Subcutaneous adipose tissue (tissue), 4 donors: ENCODE data around the gene CFDP1. TPM values are rescaled to one million over a fixed set of nuclear protein-coding genes. Genes with fewer than 3 reads are reported as not detected.

Source experiments
- total RNA-seq, 4 donors: library from RNA; depleted of rRNA; stranded (reverse); fragments of >200 nt; gene quantifications; one replicate each; pipeline ENCODE4 v1.1.0, GENCODE V29; 2016
- TF ChIP-seq, protein P1 (sequence below): fragments of 450-650 bp; IDR thresholded peaks from one replicate; pipeline ENCODE4 v1.5.1; 2016; ENCODE audit warnings: low read depth, mild to moderate bottlenecking, control low read depth, antibody characterized with exemption, moderate library complexity

CFDP1 gene
- total RNA-seq, 4 donors from 2014 or later, result 38.6 to 60.7 (median 57.0) TPM

DNA sequence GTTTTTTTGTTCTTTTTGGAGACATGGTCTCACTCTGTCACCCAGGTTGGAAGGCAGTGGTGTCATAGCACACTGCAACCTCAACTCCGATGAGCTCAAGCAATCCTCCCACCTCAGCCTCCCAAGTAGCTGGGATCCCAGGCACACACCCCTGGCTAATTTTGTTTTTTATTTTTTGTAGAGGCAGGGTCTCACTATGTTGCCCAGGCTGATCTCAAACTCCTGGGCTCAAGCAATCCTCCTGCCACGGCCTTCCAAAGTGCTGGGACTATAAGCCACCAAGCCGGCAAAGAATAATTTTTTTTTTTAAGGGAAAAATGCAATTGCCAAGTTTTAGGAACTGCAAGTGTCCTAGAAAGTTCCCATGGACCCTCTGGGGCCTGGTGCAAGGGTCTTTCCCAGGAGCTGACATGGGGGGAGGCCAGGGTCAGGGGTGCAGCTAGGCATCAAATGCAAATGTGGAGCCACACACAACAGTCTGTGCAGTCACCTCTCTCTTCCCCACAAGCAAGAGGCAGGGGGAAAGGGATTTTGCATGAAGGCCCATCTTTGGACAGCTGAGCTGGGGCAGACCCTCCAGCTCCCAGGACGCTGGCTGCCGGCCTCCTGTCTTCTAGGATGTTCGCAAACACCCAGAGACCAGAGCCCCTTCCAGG lies 161.7 kb downstream of the CFDP1 start:
- TF ChIP-seq, protein P1, sequence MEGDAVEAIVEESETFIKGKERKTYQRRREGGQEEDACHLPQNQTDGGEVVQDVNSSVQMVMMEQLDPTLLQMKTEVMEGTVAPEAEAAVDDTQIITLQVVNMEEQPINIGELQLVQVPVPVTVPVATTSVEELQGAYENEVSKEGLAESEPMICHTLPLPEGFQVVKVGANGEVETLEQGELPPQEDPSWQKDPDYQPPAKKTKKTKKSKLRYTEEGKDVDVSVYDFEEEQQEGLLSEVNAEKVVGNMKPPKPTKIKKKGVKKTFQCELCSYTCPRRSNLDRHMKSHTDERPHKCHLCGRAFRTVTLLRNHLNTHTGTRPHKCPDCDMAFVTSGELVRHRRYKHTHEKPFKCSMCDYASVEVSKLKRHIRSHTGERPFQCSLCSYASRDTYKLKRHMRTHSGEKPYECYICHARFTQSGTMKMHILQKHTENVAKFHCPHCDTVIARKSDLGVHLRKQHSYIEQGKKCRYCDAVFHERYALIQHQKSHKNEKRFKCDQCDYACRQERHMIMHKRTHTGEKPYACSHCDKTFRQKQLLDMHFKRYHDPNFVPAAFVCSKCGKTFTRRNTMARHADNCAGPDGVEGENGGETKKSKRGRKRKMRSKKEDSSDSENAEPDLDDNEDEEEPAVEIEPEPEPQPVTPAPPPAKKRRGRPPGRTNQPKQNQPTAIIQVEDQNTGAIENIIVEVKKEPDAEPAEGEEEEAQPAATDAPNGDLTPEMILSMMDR, result no peak

DNA sequence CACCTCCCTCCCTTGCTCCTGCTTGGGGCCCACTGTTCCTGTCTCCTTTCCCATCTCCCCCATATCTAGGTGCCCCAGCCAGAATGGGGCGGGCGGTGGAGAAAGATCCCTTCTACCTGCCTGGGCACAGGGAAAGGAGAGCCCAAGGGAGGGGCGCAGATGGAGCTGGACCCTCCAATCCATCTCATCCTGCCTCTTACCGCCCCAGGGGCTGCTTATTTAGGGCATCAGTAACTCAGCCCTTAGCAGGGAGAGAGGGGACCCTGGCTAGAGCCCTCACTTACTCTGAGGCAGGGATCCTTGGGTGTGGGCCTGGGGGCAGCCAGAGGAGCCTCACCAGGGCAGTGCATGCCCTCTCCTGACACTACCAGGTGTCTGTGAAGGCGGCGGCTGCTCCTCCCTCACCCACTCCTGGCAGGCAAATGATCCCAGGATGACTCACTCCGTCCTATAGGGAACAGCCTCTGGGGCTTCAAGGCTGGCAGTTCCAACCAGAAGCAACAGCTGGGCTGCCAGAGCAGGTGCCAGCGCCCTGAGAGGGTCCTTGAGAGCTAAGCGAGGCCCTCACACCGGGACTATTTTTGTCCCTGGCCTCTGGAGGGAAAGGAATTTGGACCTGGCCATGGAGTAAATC lies 165.6 kb downstream of the CFDP1 start:
- TF ChIP-seq, protein P1, result no peak

DNA sequence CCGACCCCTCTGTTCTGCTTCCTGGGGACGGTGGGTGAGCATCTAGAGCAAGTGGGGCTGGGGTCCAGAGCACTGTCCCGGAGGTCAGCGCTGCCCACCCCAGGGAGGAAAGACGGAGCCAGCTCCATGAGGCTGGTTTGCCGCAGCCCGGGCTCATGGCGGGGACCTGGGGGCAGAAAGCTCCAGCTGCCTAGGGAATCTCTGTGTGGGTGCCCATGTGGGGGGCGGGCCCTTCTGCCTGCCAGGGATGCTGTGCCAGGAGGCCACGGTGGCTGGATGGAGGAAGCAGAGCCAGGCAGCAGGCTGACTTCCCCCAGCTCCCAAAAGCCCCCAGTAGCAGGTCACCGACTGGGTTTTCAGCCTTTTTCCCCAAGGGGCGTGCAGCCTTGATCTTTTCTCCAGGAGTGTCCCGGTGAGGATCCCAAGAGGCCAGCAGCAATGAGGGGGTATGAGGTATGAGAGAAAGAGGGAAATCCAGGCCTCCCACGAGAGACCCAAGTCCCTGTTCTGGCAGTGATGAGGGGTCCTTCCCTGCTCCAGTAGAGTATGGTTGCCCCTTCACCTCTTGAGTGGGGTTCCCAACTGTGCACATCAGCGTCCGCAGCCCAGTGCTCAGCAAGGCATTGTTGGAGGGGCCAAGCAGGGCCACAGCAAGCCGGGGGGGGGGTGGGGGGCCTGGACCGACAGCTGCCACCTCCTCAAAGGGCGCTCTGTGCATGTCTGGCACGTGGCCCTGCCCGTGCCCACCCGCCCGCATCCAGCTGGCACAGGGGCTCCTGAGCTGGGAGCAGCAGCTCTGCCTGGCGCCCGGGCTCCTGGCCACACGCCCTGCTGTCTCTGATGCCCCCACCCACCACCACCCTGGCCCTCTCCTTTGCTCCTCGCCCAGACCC lies 166.3 kb downstream of the CFDP1 start:
- TF ChIP-seq, protein P1, result no peak

DNA sequence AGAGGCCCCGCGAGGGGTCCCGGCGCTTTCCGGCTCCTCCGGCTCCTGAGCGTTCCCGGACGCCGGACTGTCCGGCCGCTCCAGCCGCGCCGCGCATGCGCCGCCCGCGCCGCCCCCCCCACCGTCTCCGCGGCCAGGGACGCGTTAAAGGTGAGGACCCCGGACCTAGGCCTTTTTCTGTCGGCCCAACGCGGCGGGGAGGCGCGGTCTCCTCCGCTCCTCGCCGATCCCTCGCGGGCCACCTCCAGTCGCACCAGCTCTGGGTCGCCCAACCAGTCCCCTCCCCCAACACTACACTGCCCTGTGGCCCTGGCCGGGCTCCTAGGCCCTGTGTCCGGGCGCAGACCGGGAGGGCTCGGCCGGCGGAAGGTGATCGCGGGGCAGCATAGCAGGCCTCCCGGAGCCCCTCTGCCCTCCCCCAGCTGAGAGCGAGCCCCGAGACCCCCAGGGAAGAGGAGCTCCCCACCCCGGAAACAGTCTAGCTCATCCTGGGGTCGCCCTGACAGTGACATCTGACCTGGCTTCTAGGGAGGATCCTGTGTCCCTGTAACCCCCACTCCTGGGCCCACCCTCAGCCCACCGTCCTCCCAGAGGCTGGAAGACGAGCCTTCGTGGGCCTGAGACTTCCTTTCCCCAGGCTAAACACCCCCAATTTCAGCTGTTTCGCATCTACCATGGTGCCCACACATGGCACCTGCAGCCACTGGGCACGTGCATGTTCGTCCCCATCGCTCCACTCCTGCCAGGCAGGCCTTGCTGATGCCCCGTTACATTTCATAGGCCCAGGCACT lies 167.2 kb downstream of the CFDP1 start:
- TF ChIP-seq, protein P1, result no peak

DNA sequence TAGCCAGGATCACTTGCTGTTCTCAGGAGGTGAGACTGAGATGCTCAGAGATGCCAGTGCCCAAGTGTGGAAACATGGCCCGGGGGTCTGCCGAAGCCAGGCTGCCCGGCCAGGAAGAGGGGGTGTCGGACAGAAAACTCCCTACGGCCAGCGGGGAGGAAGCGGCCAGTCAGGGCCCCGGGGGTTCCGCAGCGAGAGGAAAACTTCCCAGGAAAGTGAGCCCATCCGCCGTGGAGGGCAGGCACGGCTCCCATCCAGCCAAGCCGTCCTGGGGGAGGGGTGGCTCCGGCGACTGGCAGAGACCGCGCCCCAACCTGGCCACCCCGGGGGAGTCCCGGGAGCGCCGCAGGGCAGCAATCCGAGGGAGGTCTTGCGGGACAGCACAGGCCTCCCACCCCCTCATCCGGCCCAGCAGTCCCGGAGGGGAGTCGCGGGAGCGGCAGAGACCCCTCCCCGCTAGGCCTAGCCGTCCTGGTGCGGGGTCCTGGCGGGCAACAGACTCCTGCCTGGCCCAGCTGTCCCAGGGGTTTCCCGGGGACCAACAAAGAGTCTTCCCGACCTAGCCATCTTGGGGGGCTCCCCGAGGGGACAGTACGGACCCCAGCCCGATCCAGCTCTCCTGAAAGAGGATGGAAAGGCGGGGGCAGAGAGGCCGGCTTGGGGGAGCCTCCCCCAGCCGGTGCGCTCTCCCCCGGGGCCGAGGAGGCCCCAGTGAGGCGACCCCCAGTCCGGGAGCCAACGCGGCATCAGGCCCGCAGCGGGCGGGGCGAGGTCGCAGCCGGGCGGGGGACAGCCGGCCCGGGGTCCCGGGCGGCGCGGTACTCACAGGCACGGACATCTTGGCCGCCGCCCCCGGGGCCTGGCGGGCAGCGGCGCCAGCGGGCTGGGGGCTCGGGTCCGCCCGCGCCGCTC lies 168.0 kb downstream of the CFDP1 start:
- TF ChIP-seq, protein P1, result no peak

DNA sequence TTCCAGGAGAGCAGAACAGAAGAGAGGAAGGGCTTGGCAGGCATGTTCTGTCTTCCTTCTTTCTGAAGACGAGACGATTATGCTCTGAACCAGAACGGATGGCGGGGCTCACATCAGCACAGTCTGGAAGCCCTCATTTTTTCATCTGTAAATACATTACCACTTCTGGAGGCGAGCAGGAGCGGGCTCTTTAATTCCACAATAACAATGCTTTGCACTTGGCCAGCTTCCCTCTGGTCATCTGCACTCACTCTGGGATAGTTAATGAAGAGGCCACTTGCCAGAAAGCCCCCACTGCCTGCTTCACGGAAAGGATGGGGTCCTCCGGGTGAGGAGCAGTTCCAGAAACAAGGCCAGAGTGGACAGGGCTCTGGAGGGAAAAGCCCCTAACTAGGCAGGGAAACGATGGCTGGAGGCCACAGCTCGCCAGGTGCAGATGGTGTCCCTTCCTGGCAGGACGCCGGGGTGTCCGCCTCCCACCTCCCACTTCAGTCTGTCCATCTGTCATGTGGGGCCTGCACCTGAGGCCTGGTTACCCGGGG lies 168.8 kb downstream of the CFDP1 start:
- TF ChIP-seq, protein P1, result no peak
